Stomach (tissue), 9 donors: ENCODE measurements around the gene SPEG. TPM values are rescaled to one million over a fixed set of nuclear protein-coding genes. Genes with fewer than 3 reads are reported as not detected.

Source experiments
- DNase-seq, 2 donors: peaks; one replicate each; pipeline versions ENCODE4 v3.0.0 to v3.0.0-alpha.2; 2013 to 2019
- H3K27ac ChIP-seq, 5 donors: fragments of 200-600 bp in 4 of 5; sonication (generic) in 4 of 5; one replicate each; pipeline ENCODE4 v1.5.1; 2013 to 2019; ENCODE audit warnings: mild to moderate bottlenecking in 1 of 5, moderate library complexity in 1 of 5
- H3K27me3 ChIP-seq, 3 donors: fragments of 200-600 bp; sonication (generic); one replicate each; pipeline ENCODE4 v1.5.1; 2017 to 2019; ENCODE audit warnings: mixed run types in 1 of 3
- H3K36me3 ChIP-seq, 4 donors: fragments of 200-600 bp; sonication (generic); 1 replicate in 3 of 4; 2 replicates in 1 of 4; pipeline ENCODE4 v1.5.1; 2016 to 2019
- H3K4me1 ChIP-seq, 4 donors: fragments of 200-600 bp; sonication (generic); one replicate each; pipeline ENCODE4 v1.5.1; 2016 to 2019
- H3K4me3 ChIP-seq, 4 donors: fragments of 200-600 bp; sonication (generic) in 3 of 4; one replicate each; pipeline ENCODE4 v1.5.1; 2016 to 2019; ENCODE audit warnings: mild to moderate bottlenecking in 1 of 4
- H3K9me3 ChIP-seq, 4 donors: fragments of 200-600 bp; sonication (generic); one replicate each; pipeline ENCODE4 v1.5.1; 2016 to 2019
- EP300 ChIP-seq: sonication (generic); formaldehyde crosslinking; IDR thresholded peaks from one replicate; pipeline ENCODE4 v1.6.1; 2017; ENCODE audit warnings: antibody characterized with exemption
- POLR2A ChIP-seq, 4 donors: fragments of 450-650 bp; IDR thresholded peaks; one replicate each; pipeline ENCODE4 v1.6.1; 2016; ENCODE audit warnings: antibody characterized with exemption in 4 of 4, control low read depth in 2 of 4, mild to moderate bottlenecking in 1 of 4, moderate library complexity in 1 of 4
- POLR2AphosphoS5 ChIP-seq, 3 donors: sonication (generic); formaldehyde crosslinking; IDR thresholded peaks; one replicate each; pipeline ENCODE4 v1.6.1; 2016; ENCODE audit warnings: antibody characterized with exemption in 3 of 3
- WGBS, 5 donors: extraction: QIAGEN DNeasy Blood & Tissue Kit in 3 of 5; methylation state at CpG; one replicate each; pipeline versions ENCODE4 v1.1.5 to v1.1.7; 2013 to 2018; 5-methylcytosine and 5-hydroxymethylcytosine counted together
- intact Hi-C: fragments of 100-400 bp; cut with DNase I; formaldehyde crosslinking; loops from one replicate; pipeline ENCODE4 v1.15.1; 2023; ENCODE audit warnings: low total_unique reads
- polyA plus RNA-seq, 3 donors: library from polyadenylated mRNA; stranded (reverse); fragments of 200-250 nt; gene quantifications; one replicate each; pipeline ENCODE4 v1.2.3, GENCODE V29; 2013
- total RNA-seq, 5 donors: library from RNA; depleted of rRNA; stranded (reverse); fragments of >200 nt; gene quantifications; one replicate each; pipeline versions ENCODE4 v1.1.0 to v1.2.3, GENCODE V29; 2014 to 2016
- TF ChIP-seq, protein P1 (sequence below), 7 experiments: fragments of 450-650 bp in 4 of 7; fragments of 200-600 bp in 3 of 7; sonication (generic) in 3 of 7; IDR thresholded peaks; one replicate each; pipeline ENCODE4 v1.5.1; 2016 to 2019; ENCODE audit warnings: antibody characterized with exemption in 7 of 7, control low read depth in 2 of 7, mild to moderate bottlenecking in 1 of 7
- donor health status: healthy with polysubstance abuse.
- donor health status: Bipolar disorder and iron deficiency.
- donor health status: healthy.

SPEG gene
- total and polyA plus RNA-seq, 8 donors, result 7.4 to 106 (median 27.2) TPM

DNA sequence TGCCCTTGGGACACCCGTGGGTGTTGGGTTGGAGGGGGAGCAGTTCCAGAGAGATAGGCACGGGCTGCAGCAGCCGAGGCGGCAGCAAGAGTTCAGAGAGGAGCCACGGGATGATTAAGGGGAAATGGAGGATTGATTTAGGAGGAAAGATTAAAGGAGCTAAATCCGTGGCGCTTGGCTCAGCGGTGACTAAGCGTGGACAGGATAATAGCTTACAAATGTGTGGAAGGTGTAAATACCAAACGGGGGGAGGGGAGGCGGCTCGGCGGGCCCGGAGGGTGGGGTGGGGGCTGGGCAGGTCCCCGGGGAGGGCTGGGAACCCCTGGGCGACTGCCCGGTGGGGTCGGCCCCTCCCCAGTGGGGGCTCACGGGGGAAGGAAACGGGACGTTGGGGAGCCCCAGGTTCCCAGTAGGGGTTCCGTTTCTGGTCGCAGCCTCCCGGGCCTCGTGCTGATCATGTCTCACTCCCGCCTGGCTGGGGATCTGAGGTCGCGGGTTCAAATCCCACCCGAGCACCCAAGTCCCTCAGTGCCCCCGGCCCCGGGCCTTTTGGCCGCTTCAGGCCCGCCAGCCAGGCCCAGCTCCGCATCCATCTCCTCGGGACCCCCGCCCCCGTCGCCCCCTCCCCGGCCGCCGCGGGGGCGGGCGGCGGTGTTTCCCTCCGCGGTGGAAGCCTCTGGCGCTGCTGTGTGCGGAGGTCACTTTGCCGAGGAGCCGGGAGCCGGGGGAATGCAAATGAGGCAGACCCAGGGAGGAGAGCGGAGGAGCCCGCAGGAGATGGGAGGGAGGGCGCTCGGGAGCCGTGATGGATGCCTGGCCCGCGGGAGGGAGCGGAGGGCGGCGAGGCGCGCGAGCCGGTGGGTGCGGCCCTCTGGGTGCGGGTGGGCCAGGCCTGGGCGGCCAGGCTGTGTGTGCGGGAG, 87.7 kb downstream of the SPEG start:
- Histone ChIP-seq H3K9me3 (no peaks in the 10 kb centered on the region), H3K27ac (peak overlapping the region in 4 of 5 donors; percentile 22 to 69 (median 49)), H3K27me3 (peaks cover 0 to 94% (median 72%) of the 10 kb centered on the region in 3 donors), H3K4me3 (peak overlapping the region; percentile 27 to 39 (median 34)), H3K36me3 (no peaks in the 10 kb centered on the region), H3K4me1 (peaks cover 14 to 29% (median 28%) of the 10 kb centered on the region in 4 donors)
- DNase-seq, result peak in 1 of 2 donors; percentile 81
- 2 to 7% (median 3%) methylated on average over 29 to 70 of the region's 70 CpGs for WGBS, 5 donors
- intact Hi-C loops, result no loop called here
- TF ChIP-seq, protein P1, sequence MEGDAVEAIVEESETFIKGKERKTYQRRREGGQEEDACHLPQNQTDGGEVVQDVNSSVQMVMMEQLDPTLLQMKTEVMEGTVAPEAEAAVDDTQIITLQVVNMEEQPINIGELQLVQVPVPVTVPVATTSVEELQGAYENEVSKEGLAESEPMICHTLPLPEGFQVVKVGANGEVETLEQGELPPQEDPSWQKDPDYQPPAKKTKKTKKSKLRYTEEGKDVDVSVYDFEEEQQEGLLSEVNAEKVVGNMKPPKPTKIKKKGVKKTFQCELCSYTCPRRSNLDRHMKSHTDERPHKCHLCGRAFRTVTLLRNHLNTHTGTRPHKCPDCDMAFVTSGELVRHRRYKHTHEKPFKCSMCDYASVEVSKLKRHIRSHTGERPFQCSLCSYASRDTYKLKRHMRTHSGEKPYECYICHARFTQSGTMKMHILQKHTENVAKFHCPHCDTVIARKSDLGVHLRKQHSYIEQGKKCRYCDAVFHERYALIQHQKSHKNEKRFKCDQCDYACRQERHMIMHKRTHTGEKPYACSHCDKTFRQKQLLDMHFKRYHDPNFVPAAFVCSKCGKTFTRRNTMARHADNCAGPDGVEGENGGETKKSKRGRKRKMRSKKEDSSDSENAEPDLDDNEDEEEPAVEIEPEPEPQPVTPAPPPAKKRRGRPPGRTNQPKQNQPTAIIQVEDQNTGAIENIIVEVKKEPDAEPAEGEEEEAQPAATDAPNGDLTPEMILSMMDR (IDR thresholded peaks at IDR 0.05), result no peak

DNA sequence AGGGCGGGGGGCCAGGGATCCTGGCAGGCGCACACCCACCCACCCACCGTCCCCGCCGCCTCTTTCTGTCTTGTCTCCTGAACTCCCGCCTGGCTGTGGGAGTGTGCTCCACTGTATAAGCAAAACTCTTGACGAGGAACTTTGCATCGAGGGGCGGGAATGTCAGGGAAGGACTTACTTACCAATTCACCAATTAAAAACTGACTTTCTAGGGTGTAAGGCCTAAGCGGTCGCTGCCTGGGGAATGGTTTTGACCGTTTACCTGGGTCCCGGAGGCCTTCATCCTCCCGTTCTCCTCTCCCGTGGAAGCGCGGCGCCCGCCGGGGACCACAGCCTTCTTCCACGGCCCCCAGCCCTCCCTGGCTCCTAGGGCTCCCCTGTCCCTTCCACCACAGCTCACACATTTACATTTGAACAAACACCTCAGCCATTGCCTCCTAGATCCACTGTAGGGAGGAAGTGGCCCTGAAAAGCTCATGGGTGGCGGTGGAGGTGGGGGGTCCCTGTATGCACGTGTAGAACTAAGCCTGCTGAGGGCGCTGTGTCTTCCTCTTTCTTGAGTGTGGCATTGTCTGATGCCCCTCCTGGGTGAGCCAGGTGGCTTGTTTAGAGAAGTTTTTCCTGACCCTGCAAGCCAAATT, 88.5 kb downstream of the SPEG start:
- peak overlapping the region; percentile 27 to 39 (median 34) for H3K4me3 ChIP-seq
- peaks cover 0 to 94% (median 73%) of the 10 kb centered on the region in 3 donors for H3K27me3 ChIP-seq
- no peaks in the 10 kb centered on the region for H3K9me3 ChIP-seq
- H3K4me1 ChIP-seq, result peaks cover 14 to 32% (median 28%) of the 10 kb centered on the region in 4 donors
- no peaks in the 10 kb centered on the region for H3K36me3 ChIP-seq
- intact Hi-C loops, result no loop called here
- no peak for DNase-seq
- 19 to 23% (median 21%) methylated on average over 17 to 24 of the region's 24 CpGs for WGBS, 5 donors
- peak overlapping the region in 2 of 5 donors; percentile 58 to 69 for H3K27ac ChIP-seq
- TF ChIP-seq EP300, result no peak
- TF ChIP-seq POLR2A (IDR thresholded peaks at IDR 0.05), result no peak
- no peak for TF ChIP-seq POLR2AphosphoS5 (IDR thresholded peaks at IDR 0.05)
- TF ChIP-seq, protein P1 (IDR thresholded peaks at IDR 0.05), result no peak

DNA sequence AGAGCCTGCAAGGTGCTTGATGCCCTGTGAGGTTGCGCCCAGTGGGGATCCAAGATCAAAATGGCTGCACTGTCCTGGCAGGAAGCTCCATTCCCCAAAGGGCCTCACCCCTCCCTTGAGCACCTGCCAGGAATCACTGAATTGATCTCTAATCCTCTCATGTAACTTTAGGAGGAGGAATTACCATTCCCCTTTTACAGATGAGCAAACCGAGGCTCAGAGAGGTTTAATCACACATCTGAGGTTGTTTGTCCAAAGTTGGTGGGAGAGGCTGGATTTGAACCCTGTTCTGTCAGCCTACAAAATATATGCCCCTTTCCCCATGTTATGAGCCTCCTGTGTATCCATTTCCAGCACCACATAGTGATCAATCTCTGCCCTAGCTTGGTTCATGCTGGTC, 90.2 kb downstream of the SPEG start:
- H3K27ac ChIP-seq, result no peak overlapping the region
- no peaks in the 10 kb centered on the region for H3K9me3 ChIP-seq
- WGBS, 5 donors, result 83 to 94% (median 89%) methylated on average over 1 to 2 of the region's 2 CpGs
- H3K4me1 ChIP-seq, result peaks cover 14 to 34% (median 30%) of the 10 kb centered on the region in 4 donors
- intact Hi-C loops, result loop anchor here (5.0 kb wide), 1 partner anchor 48 kb away; no protein-coding TSS in a partner anchor
- no peak for DNase-seq
- no peaks in the 10 kb centered on the region for H3K36me3 ChIP-seq
- peaks cover 0 to 100% (median 82%) of the 10 kb centered on the region in 3 donors for H3K27me3 ChIP-seq
- H3K4me3 ChIP-seq, result no peak overlapping the region
- TF ChIP-seq EP300 (no peak), POLR2AphosphoS5 (IDR thresholded peaks at IDR 0.05) (no peak), POLR2A (IDR thresholded peaks at IDR 0.05) (no peak)
- TF ChIP-seq, protein P1 (IDR thresholded peaks at IDR 0.05), result no peak

DNA sequence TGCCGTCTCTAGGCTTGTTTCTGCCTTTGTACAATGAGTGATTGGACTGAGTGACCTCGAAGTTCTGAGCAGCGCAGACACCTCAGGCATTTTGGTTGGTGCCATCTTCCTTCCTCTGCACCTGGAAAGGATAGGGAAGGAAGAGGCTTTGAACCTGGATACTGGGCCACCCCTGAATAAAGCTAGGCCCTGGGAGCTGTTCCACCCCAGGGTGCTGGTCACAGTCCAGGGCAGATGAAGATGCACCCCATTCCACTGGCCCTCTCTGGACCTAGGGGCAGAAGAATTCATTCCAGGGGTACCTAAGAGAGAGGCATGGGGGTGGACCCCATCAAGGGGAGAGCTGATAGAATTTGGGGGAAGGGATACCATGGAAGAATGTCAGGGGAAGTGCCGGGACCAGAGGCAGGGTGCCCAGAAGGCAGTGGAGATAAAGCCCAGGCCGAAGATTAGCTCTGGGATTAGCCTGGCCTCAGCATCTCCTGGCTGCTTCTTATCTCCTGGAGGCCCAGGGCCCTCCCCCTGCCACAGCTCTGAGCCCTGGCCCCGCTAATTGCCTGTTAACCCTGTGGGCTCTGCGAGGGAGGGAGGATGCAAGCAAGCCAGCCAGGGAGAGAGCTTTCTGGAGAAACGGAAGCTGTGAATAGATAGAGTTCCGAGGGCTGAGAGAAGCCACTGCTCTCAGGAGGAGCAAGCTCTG, 91.0 kb downstream of the SPEG start:
- DNase-seq, result peak in 1 of 2 donors; percentile 69
- intact Hi-C loops, result loop anchor here (5.0 kb wide), 1 partner anchor 48 kb away; no protein-coding TSS in a partner anchor
- WGBS, 5 donors, result 38 to 43% (median 39%) methylated on average over 9 of the region's 9 CpGs
- Histone ChIP-seq H3K9me3 (no peaks in the 10 kb centered on the region), H3K27me3 (peaks cover 0 to 100% (median 76%) of the 10 kb centered on the region in 3 donors), H3K36me3 (no peaks in the 10 kb centered on the region), H3K27ac (no peak overlapping the region), H3K4me1 (peaks cover 14 to 42% (median 35%) of the 10 kb centered on the region in 4 donors), H3K4me3 (no peak overlapping the region)
- no peak for TF ChIP-seq POLR2A (IDR thresholded peaks at IDR 0.05)
- no peak for TF ChIP-seq POLR2AphosphoS5 (IDR thresholded peaks at IDR 0.05)
- TF ChIP-seq, protein P1 (IDR thresholded peaks at IDR 0.05), result no peak
- no peak for TF ChIP-seq EP300
